Measurements from ENCODE around the gene JAZF1. TPM values are rescaled to one million over a fixed set of nuclear protein-coding genes. Genes with fewer than 3 reads are reported as not detected.

Gene JAZF1
- total and polyA plus RNA-seq, 10 of the 15 experiments (the other 5 are each of a cell fraction or from before 2014, with no cell fraction given), result 0.04 to 0.82 (median 0.15) TPM; not detected in 3

GRCh38 chr7:27971171-27971812, 209.3 kb downstream of the JAZF1 start (continued):
- TF ChIP-seq BCL3 (IDR thresholded peaks at IDR 0.05; ENCODE audit: borderline replicate concordance, insufficient read depth, low read depth, low read length, poor library complexity, severe bottlenecking), result no peak
- no peak for TF ChIP-seq CHD2 (IDR thresholded peaks at IDR 0.05; ENCODE audit: borderline replicate concordance, low read depth, low read length)
- no peak for TF ChIP-seq CREM (IDR thresholded peaks at IDR 0.05; ENCODE audit: low read depth)
- no peak for TF ChIP-seq SMAD1 (IDR thresholded peaks at IDR 0.05; ENCODE audit: low read depth, partially characterized antibody)
- TF ChIP-seq ATF2 (IDR thresholded peaks at IDR 0.05; ENCODE audit: low read length), result no peak
- TF ChIP-seq MYB (IDR thresholded peaks at IDR 0.05; ENCODE audit: borderline replicate concordance, low read depth, low read length), result no peak
- no peak for TF ChIP-seq MAX (IDR thresholded peaks at IDR 0.05; ENCODE audit: low read depth, low read length)
- no peak for TF ChIP-seq PML (IDR thresholded peaks at IDR 0.05; ENCODE audit: low read length)
- no peak for TF ChIP-seq RBBP5 (conservative IDR thresholded peaks at IDR 0.05)
- no peak for TF ChIP-seq PKNOX1 (IDR thresholded peaks at IDR 0.05)
- TF ChIP-seq SIN3A (IDR thresholded peaks at IDR 0.05; ENCODE audit: low read depth, low read length), result no peak
- TF ChIP-seq SUPT20H (IDR thresholded peaks at IDR 0.05; ENCODE audit: borderline replicate concordance, control insufficient read depth, low read depth, low read length), result no peak
